Measurements from ENCODE around the gene CMTR1. TPM values are rescaled to one million over a fixed set of nuclear protein-coding genes. Genes with fewer than 3 reads are reported as not detected.

The CMTR1 gene
- total and polyA plus RNA-seq, 4 donors, result 4.7 to 25.5 (median 18.8) TPM

DNA sequence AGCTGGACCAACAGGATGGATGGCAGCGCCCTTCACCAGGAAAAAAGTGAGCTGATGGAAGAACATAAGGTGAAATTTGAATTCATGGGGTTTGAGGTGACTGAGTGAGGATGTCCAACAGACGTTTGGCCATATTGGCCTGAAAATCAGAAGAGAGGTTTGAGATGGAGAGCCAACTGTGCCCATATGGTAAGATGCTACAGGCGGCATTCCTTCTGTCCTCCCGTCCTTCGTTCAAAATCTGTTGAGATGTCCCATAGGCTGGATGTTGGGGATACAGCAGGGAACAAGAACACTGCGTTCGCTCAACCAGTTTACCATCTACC is 468 bp upstream of the CMTR1 start:
- TF ChIP-seq, protein P1, sequence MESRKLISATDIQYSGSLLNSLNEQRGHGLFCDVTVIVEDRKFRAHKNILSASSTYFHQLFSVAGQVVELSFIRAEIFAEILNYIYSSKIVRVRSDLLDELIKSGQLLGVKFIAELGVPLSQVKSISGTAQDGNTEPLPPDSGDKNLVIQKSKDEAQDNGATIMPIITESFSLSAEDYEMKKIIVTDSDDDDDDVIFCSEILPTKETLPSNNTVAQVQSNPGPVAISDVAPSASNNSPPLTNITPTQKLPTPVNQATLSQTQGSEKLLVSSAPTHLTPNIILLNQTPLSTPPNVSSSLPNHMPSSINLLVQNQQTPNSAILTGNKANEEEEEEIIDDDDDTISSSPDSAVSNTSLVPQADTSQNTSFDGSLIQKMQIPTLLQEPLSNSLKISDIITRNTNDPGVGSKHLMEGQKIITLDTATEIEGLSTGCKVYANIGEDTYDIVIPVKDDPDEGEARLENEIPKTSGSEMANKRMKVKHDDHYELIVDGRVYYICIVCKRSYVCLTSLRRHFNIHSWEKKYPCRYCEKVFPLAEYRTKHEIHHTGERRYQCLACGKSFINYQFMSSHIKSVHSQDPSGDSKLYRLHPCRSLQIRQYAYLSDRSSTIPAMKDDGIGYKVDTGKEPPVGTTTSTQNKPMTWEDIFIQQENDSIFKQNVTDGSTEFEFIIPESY (IDR thresholded peaks at IDR 0.05), result no peak
- TF ChIP-seq HNF4G (IDR thresholded peaks at IDR 0.05), result no peak
- no peak for TF ChIP-seq GABPA (IDR thresholded peaks at IDR 0.05 in 1 of 2, conservative IDR thresholded peaks at IDR 0.05 in 1 of 2)
- TF ChIP-seq FOXA1 (IDR thresholded peaks at IDR 0.05), result no peak
- TF ChIP-seq, protein P2, sequence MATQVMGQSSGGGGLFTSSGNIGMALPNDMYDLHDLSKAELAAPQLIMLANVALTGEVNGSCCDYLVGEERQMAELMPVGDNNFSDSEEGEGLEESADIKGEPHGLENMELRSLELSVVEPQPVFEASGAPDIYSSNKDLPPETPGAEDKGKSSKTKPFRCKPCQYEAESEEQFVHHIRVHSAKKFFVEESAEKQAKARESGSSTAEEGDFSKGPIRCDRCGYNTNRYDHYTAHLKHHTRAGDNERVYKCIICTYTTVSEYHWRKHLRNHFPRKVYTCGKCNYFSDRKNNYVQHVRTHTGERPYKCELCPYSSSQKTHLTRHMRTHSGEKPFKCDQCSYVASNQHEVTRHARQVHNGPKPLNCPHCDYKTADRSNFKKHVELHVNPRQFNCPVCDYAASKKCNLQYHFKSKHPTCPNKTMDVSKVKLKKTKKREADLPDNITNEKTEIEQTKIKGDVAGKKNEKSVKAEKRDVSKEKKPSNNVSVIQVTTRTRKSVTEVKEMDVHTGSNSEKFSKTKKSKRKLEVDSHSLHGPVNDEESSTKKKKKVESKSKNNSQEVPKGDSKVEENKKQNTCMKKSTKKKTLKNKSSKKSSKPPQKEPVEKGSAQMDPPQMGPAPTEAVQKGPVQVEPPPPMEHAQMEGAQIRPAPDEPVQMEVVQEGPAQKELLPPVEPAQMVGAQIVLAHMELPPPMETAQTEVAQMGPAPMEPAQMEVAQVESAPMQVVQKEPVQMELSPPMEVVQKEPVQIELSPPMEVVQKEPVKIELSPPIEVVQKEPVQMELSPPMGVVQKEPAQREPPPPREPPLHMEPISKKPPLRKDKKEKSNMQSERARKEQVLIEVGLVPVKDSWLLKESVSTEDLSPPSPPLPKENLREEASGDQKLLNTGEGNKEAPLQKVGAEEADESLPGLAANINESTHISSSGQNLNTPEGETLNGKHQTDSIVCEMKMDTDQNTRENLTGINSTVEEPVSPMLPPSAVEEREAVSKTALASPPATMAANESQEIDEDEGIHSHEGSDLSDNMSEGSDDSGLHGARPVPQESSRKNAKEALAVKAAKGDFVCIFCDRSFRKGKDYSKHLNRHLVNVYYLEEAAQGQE (IDR thresholded peaks at IDR 0.05), result no peak
- TF ChIP-seq EGR1 (IDR thresholded peaks at IDR 0.05; ENCODE audit: low read depth in 2 of 2), result no peak
- TF ChIP-seq, protein P3, sequence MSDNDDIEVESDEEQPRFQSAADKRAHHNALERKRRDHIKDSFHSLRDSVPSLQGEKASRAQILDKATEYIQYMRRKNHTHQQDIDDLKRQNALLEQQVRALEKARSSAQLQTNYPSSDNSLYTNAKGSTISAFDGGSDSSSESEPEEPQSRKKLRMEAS (IDR thresholded peaks at IDR 0.05), result no peak
- TF ChIP-seq RAD21 (IDR thresholded peaks at IDR 0.05), result no peak
- no peak for TF ChIP-seq HNF4A (conservative IDR thresholded peaks at IDR 0.05)
- TF ChIP-seq NR2F2 (IDR thresholded peaks at IDR 0.05), result no peak
- no peak for TF ChIP-seq SP1 (IDR thresholded peaks at IDR 0.05)
- Histone ChIP-seq H3K4me3 (ENCODE audit: low read depth in 1 of 3, low read length in 3 of 3) (peak overlapping the region; percentile 80 to 96 (median 93)), H3K4me1 (ENCODE audit: control insufficient read depth in 4 of 4, insufficient read depth in 4 of 4, low read length in 3 of 4) (peaks cover 0 to 16% (median 12%) of the 10 kb centered on the region in 4 donors), H3K27ac (ENCODE audit: low read depth in 1 of 2, low read length in 2 of 2) (peak overlapping the region; percentile 90 to 92), H3K9ac (ENCODE audit: low read depth in 1 of 2, low read length in 2 of 2) (peak overlapping the region; percentile 18 to 87), H3K36me3 (ENCODE audit: control insufficient read depth in 4 of 4, insufficient read depth in 3 of 4, low read depth in 1 of 4, low read length in 3 of 4) (peaks cover 0 to 12% (median 4%) of the 10 kb centered on the region in 4 donors), H3K27me3 (ENCODE audit: control insufficient read depth in 4 of 4, insufficient read depth in 4 of 4, low read length in 3 of 4) (no peaks in the 10 kb centered on the region), H3K9me3 (ENCODE audit: control insufficient read depth in 4 of 4, low read length in 3 of 4) (no peaks in the 10 kb centered on the region)
- WGBS, result 13% methylated on average over 7 of the region's 7 CpGs
- no peak for DNase-seq (ENCODE audit: low spot score)

DNA sequence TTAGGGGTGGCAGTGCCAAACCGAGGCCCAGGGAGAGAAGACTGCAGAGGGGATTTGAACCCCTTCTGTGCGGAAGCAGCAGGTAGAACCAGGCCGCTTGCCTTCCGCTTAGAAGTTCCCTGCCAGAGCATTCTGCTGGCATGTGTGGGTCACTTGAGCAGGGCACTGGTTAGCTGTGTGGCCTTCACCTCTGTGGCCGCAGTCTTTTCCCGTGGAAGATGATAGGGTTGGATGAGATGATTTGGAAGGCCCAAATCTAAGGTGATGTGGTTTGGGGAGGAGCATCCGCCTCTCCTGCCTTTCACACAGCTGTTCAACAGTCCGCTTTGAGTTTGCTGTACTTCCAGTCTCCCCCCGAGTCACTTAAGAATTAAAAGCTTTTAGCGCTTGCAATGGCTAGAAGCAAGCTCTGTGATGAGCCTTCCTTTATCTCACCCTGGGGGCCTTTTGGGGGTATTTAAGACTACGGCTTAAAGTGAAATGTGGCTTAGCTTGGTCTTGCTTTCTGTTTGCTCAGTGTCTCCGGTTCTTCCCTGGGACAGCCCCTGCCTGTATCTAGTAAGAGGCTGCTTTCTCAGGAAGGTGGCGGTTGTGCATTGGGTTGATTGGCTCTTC is 743 bp downstream of the CMTR1 start:
- DNase-seq (ENCODE audit: low spot score), result no peak
- peak overlapping the region; percentile 91 to 92 for H3K9ac ChIP-seq (ENCODE audit: low read depth in 1 of 2, low read length in 2 of 2)
- H3K36me3 ChIP-seq (ENCODE audit: control insufficient read depth in 4 of 4, insufficient read depth in 3 of 4, low read depth in 1 of 4, low read length in 3 of 4), result peaks cover 0 to 23% (median 10%) of the 10 kb centered on the region in 4 donors
- H3K9me3 ChIP-seq (ENCODE audit: control insufficient read depth in 4 of 4, low read length in 3 of 4), result no peaks in the 10 kb centered on the region
- H3K27me3 ChIP-seq (ENCODE audit: control insufficient read depth in 4 of 4, insufficient read depth in 4 of 4, low read length in 3 of 4), result no peaks in the 10 kb centered on the region
- WGBS, result 10% methylated on average over 13 of the region's 13 CpGs
- TF ChIP-seq, protein P1 (IDR thresholded peaks at IDR 0.05), result no peak
- no peak for TF ChIP-seq YY1 (IDR thresholded peaks at IDR 0.05)
- TF ChIP-seq SP1 (IDR thresholded peaks at IDR 0.05), result no peak
- TF ChIP-seq RAD21 (IDR thresholded peaks at IDR 0.05), result no peak
- H3K4me3 ChIP-seq (ENCODE audit: low read depth in 1 of 3, low read length in 3 of 3), result peak overlapping the region; percentile 80 to 96 (median 93)
- H3K27ac ChIP-seq (ENCODE audit: low read depth in 1 of 2, low read length in 2 of 2), result peak overlapping the region; percentile 90 to 92
- peaks cover 0 to 16% (median 12%) of the 10 kb centered on the region in 4 donors for H3K4me1 ChIP-seq (ENCODE audit: control insufficient read depth in 4 of 4, insufficient read depth in 4 of 4, low read length in 3 of 4)
